D721Med (cell line): ENCODE data around the gene PLD2.

ENCODE experiments used
- DNase-seq: peaks from one replicate; pipeline ENCODE4 v3.0.0; 2011; ENCODE audit warnings: low spot score; ENCODE audit not compliant: insufficient read length
- FAIRE-seq: peaks from 2 replicates; lab custom pipeline; 2011; peaks lifted over from hg19 to GRCh38; lab: Jason Lieb, UNC
- TF ChIP-seq, protein P1 (sequence below): IDR thresholded peaks from 2 replicates; pipeline ENCODE4 v1.5.1; 2012; ENCODE audit warnings: mild to moderate bottlenecking, control low read depth; ENCODE audit not compliant: insufficient read depth; ENCODE audit errors: missing control alignments

Gene PLD2

DNA sequence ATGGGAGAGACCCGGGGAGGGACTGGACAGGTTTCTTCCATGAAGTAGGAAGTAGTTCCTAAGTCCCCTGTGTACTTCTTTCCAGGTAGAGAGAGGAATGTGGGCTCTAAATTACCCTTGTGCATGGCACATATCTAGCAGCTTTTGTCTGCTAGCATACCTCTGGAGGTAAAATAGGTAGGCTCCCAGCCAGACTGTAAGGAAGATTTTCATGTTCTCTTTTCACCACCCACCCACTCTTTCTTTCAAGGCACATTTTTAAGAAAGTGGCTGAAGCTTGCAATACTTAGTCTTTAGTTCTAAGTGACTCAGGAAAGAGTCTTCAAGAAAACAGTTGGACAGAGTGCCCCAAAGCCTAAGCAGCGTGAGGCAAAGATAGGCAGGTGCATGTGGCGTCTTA lies 35.4 kb downstream of the PLD2 start:
- DNase-seq (no peak), FAIRE-seq (no peak)
- TF ChIP-seq, protein P1, sequence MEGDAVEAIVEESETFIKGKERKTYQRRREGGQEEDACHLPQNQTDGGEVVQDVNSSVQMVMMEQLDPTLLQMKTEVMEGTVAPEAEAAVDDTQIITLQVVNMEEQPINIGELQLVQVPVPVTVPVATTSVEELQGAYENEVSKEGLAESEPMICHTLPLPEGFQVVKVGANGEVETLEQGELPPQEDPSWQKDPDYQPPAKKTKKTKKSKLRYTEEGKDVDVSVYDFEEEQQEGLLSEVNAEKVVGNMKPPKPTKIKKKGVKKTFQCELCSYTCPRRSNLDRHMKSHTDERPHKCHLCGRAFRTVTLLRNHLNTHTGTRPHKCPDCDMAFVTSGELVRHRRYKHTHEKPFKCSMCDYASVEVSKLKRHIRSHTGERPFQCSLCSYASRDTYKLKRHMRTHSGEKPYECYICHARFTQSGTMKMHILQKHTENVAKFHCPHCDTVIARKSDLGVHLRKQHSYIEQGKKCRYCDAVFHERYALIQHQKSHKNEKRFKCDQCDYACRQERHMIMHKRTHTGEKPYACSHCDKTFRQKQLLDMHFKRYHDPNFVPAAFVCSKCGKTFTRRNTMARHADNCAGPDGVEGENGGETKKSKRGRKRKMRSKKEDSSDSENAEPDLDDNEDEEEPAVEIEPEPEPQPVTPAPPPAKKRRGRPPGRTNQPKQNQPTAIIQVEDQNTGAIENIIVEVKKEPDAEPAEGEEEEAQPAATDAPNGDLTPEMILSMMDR: no peak

GRCh38 chr17:4843321-4844000 lies 36.5 kb downstream of the PLD2 start:
- TF ChIP-seq, protein P1: no peak
- no peak for DNase-seq
- FAIRE-seq: no peak

DNA sequence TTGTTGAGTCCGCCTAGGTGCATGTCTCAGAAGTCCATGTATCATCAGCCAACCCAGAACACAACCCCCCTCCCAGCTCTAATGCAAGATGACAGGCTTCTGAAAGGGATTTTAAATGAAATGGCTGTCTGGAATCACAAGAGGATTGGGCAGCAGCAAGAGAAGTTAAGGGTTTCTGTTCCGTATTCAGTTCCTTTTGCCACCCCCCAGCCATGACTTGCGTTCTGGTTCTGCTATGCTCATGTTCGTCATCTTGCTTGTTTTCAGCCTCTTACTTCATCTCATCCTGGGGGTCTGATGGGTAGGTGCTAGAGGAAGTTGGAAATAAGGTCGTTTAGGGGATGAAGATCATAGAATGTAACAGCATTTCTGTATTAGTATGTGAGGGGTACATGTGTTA lies 38.2 kb downstream of the PLD2 start:
- DNase-seq: no peak
- no peak for FAIRE-seq
- TF ChIP-seq, protein P1: no peak

DNA sequence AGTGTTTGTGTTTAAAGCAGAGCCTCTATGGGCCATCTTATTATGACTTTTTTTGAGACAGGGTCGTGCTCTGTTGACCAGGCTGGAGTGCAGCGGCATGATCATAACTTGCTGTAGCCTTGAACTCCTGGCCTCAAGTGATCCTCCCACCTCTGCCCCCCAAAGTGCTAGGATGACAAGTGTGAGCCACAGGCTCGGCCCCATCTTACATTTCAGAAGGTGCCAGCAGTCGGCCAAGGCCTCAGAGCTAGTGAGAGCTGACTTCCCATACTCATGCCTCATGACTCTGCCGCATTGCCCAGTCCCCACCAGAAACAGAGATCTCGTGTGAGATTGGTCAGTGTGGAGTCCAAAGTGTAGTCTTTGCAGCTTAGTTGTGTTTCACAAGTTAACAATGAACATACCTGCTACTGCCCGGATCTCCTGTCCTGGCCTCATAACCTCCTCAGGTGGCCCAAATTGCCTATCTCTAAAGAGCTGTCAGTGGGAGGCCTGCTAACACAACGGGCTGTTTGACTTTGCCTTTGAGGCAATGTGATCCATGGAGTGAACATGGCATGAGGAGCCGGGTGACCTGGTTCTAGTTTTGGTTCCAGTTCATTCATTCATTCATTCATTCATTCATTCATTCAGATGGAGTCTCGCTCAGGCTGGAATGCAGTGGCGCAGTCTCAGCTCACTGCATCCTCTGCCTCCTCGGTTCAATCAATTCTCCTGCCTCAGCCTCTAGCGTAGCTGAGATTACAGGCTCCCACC lies 39.9 kb downstream of the PLD2 start:
- DNase-seq (no peak), FAIRE-seq (no peak)
- TF ChIP-seq, protein P1: no peak

- DNase-seq (no peak), FAIRE-seq (no peak)
- TF ChIP-seq, protein P1: no peak
Measured at GRCh38 chr17:4849011-4849536, 42.1 kb downstream of the PLD2 start.

DNA sequence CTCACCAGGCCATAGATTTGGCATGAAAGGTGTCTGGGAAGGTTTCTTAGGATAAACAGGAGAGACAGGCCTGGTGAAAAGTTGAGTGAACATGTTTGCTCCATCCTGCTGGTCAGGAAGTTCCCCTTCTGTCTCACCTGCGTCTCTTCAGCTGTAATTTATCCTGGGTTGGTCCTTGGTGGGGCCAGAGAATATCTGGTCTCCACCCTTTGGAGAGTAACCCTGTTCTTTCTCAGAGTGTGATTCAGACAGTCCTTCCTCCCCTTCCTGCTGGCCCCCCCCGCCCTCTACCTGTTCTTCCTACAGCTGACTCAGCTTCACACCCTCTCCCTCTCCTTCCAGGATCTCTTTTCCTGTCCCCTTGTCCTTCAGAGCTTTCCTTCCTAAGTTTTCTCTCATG lies 43.3 kb downstream of the PLD2 start:
- no peak for FAIRE-seq
- TF ChIP-seq, protein P1: no peak
- no peak for DNase-seq
